Parathyroid adenoma (tissue), 2 donors: ENCODE measurements around the gene GPR180.

Source experiments
- H2AFZ ChIP-seq: fragments of 300-600 bp; sonication (generic); one replicate; pipeline ENCODE4 v1.7.0; 2017; ENCODE audit warnings: antibody characterized with exemption, mild to moderate bottlenecking
- H3K27ac ChIP-seq: fragments of 300-600 bp; sonication (generic); one replicate; pipeline ENCODE4 v1.7.0; 2017
- H3K27me3 ChIP-seq: fragments of 300-600 bp; sonication (generic); one replicate; pipeline ENCODE4 v1.7.0; 2017; ENCODE audit warnings: low read length; ENCODE audit not compliant: control insufficient read depth, insufficient read depth
- H3K36me3 ChIP-seq: fragments of 300-600 bp; sonication (generic); one replicate; pipeline ENCODE4 v1.7.0; 2017; ENCODE audit warnings: low read length; ENCODE audit not compliant: control insufficient read depth, insufficient read depth
- H3K4me1 ChIP-seq: fragments of 300-600 bp; sonication (generic); one replicate; pipeline ENCODE4 v1.7.0; 2017; ENCODE audit warnings: control low read depth
- H3K4me2 ChIP-seq: fragments of 300-600 bp; sonication (generic); one replicate; pipeline ENCODE4 v1.7.0; 2017; ENCODE audit warnings: low read length
- H3K4me3 ChIP-seq: fragments of 300-600 bp; sonication (generic); one replicate; pipeline ENCODE4 v1.7.0; 2017; ENCODE audit warnings: low read depth, low read length
- H3K79me2 ChIP-seq: fragments of 300-600 bp; sonication (generic); one replicate; pipeline ENCODE4 v1.7.0; 2017; ENCODE audit warnings: control low read depth
- H3K9ac ChIP-seq: fragments of 300-600 bp; sonication (generic); one replicate; pipeline ENCODE4 v1.7.0; 2017; ENCODE audit warnings: mild to moderate bottlenecking
- H3K9me3 ChIP-seq: fragments of 300-600 bp; sonication (generic); one replicate; pipeline ENCODE4 v1.7.0; 2017; ENCODE audit warnings: low read length; ENCODE audit not compliant: control insufficient read depth
- TF ChIP-seq, protein P1 (sequence below): fragments of 300-600 bp; sonication (generic); IDR thresholded peaks from one replicate; pipeline ENCODE4 v1.7.0; 2017; ENCODE audit warnings: antibody characterized with exemption, mild to moderate bottlenecking
- donor health status: primary hyperparathyroidism.

GPR180 gene

DNA sequence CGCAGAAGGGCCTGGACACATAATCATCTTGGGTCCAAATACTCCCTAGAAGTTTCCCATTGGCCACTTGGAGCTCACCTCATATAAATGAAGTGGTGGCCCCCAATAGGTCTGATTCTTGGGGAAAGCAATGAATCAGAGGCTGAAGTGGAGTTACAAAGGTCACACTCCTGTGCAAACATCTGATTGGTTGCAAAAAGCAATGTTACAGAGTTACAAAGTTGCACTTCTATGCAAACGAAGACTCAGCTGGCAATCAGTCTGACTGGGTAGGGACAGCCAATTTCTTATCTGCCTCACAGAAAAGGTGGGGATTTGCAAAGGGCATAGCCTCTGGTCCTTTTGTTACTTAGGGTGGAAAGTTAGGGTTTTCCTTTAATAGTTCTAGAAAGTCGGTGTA lies 1.8 kb upstream of the GPR180 start:
- Histone ChIP-seq H3K79me2 (peaks cover 2% of the 10 kb centered on the region), H3K27ac (no peak overlapping the region), H3K4me1 (peaks cover 4% of the 10 kb centered on the region), H3K9ac (no peak overlapping the region), H3K27me3 (no peaks in the 10 kb centered on the region), H3K4me3 (no peak overlapping the region), H3K4me2 (no peak overlapping the region), H2AFZ (no peak overlapping the region), H3K36me3 (no peaks in the 10 kb centered on the region), H3K9me3 (no peaks in the 10 kb centered on the region)
- TF ChIP-seq, protein P1, sequence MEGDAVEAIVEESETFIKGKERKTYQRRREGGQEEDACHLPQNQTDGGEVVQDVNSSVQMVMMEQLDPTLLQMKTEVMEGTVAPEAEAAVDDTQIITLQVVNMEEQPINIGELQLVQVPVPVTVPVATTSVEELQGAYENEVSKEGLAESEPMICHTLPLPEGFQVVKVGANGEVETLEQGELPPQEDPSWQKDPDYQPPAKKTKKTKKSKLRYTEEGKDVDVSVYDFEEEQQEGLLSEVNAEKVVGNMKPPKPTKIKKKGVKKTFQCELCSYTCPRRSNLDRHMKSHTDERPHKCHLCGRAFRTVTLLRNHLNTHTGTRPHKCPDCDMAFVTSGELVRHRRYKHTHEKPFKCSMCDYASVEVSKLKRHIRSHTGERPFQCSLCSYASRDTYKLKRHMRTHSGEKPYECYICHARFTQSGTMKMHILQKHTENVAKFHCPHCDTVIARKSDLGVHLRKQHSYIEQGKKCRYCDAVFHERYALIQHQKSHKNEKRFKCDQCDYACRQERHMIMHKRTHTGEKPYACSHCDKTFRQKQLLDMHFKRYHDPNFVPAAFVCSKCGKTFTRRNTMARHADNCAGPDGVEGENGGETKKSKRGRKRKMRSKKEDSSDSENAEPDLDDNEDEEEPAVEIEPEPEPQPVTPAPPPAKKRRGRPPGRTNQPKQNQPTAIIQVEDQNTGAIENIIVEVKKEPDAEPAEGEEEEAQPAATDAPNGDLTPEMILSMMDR = no peak

DNA sequence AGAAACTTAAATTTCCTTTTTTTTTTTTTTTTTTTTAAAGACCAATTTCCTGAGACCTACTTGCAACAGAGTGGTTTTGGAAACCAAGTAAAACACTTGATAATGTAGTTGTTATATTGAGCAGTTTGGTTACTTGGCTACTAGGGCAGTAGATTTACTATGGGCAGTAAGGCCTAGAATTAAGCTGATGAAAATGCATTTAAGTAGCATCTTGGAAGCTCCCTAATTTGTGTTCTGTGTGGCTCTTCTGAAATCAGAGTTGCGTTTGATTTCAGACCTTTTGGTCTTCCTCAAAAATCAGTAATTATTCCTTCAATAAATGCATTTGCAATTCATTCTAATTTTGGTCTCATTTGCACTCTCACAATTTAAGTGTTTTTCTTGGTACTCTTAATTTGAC lies 810 bp downstream of the GPR180 start:
- no peaks in the 10 kb centered on the region for H3K9me3 ChIP-seq

DNA sequence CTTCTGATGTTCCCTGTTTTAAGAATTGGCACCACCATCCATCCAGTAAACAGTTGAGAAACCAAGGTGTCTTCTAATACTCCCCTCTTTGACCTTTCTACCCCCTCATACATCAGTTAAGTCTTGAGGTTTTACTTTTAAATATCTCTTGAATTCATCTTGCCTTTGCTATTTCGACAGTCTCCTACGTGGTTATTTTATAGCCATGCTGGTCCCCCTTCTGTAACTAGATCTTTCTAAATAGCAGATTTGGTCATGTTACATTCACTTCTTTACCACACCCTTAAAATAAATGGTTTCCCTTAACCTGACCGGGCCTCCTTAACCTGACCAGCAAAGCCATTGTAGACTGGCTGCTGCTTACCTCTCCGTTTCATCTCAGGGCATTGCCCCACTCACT lies 5.4 kb downstream of the GPR180 start:
- Histone ChIP-seq H3K36me3 (no peaks in the 10 kb centered on the region), H2AFZ (no peak overlapping the region), H3K27me3 (no peaks in the 10 kb centered on the region), H3K4me3 (no peak overlapping the region), H3K9ac (no peak overlapping the region), H3K4me2 (no peak overlapping the region), H3K9me3 (no peaks in the 10 kb centered on the region), H3K79me2 (peaks cover 2% of the 10 kb centered on the region), H3K27ac (no peak overlapping the region), H3K4me1 (peaks cover 3% of the 10 kb centered on the region)
- TF ChIP-seq, protein P1 = no peak

More for the DNA sequence above, 810 bp downstream of the GPR180 start:
- peak overlapping the region; percentile 81 for H2AFZ ChIP-seq
- no peaks in the 10 kb centered on the region for H3K27me3 ChIP-seq
- H3K27ac ChIP-seq = no peak overlapping the region
- peak overlapping the region; percentile 70 for H3K4me3 ChIP-seq
- TF ChIP-seq, protein P1 = no peak
- H3K36me3 ChIP-seq = no peaks in the 10 kb centered on the region
- H3K4me2 ChIP-seq = peak overlapping the region; percentile 64
- no peak overlapping the region for H3K9ac ChIP-seq
- H3K4me1 ChIP-seq = peaks cover 3% of the 10 kb centered on the region
- peaks cover 2% of the 10 kb centered on the region for H3K79me2 ChIP-seq

DNA sequence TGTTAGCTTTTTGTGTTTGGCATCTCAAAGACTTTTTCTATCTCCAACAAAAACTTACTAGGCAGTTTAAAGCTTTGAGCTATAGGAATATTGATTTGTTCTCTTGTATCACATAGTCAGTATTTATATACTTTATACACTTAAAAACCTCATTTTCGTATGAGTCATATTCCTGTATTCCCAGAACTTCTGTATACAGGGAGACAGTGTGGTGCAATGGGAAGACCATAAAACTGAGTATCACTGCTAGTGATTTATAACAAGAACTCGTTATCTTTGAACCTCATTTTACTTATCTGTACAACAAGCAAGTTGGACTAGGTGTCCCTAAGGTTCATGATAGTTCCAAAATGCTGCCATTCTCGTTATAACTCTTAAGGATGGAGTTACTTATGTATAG lies 6.3 kb downstream of the GPR180 start:
- no peak overlapping the region for H3K4me2 ChIP-seq
- H3K36me3 ChIP-seq = no peaks in the 10 kb centered on the region
- no peaks in the 10 kb centered on the region for H3K9me3 ChIP-seq
- no peak overlapping the region for H2AFZ ChIP-seq
- no peaks in the 10 kb centered on the region for H3K27me3 ChIP-seq
- H3K4me1 ChIP-seq = no peaks in the 10 kb centered on the region
- H3K4me3 ChIP-seq = no peak overlapping the region
- H3K79me2 ChIP-seq = peaks cover 2% of the 10 kb centered on the region
- TF ChIP-seq, protein P1 = no peak
- H3K9ac ChIP-seq = no peak overlapping the region
- H3K27ac ChIP-seq = no peak overlapping the region

DNA sequence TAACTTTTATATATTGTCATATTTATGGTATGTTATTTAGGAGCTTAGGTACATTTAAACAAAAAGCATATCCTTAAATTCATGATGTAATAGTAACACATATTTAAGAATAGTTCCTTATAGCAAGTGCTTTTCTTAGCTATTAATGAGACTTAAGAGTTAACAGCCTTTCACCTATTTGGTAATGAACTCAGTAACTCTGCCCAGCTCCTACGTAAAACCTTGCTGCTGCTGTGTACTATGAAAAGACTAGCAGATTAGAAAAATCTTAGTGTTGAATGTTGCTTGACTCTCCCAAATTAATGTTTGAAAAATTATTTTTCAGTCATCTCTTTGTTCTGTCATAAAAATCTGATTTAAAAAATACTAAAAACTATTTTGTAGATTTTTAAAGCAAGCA lies 6.9 kb downstream of the GPR180 start:
- TF ChIP-seq, protein P1 = no peak
- H3K9ac ChIP-seq = no peak overlapping the region
- no peak overlapping the region for H3K27ac ChIP-seq

More for the DNA sequence above, 6.9 kb downstream of the GPR180 start:
- Histone ChIP-seq H3K27me3 (no peaks in the 10 kb centered on the region), H3K36me3 (no peaks in the 10 kb centered on the region), H3K4me2 (no peak overlapping the region), H3K79me2 (no peaks in the 10 kb centered on the region), H2AFZ (no peak overlapping the region), H3K4me1 (no peaks in the 10 kb centered on the region), H3K9me3 (no peaks in the 10 kb centered on the region), H3K4me3 (no peak overlapping the region)
